Osteocyte (in vitro differentiated cells): ENCODE results near the gene EMP2. TPM values are rescaled to one million over a fixed set of nuclear protein-coding genes. Genes with fewer than 3 reads are reported as not detected.

Experiments used
- DNase-seq: peaks from one replicate; pipeline ENCODE4 v3.0.0; 2021; ENCODE audit warnings: mixed read lengths; ENCODE audit not compliant: unreplicated experiment; ENCODE audit errors: extremely low spot score
- H3K27ac Mint-ChIP-seq: one replicate; pipeline ENCODE4 v1.8.0; 2021; ENCODE audit warnings: mild to moderate bottlenecking, mixed read lengths; ENCODE audit not compliant: unreplicated experiment
- H3K27me3 Mint-ChIP-seq: one replicate; pipeline ENCODE4 v1.8.0; 2021; ENCODE audit warnings: mixed read lengths; ENCODE audit not compliant: unreplicated experiment
- H3K36me3 Mint-ChIP-seq: one replicate; pipeline ENCODE4 v1.8.0; 2021; ENCODE audit warnings: mixed read lengths; ENCODE audit not compliant: unreplicated experiment
- H3K4me1 Mint-ChIP-seq: one replicate; pipeline ENCODE4 v1.8.0; 2021; ENCODE audit warnings: mixed read lengths; ENCODE audit not compliant: unreplicated experiment
- H3K4me3 Mint-ChIP-seq: one replicate; pipeline ENCODE4 v1.8.0; 2021; ENCODE audit warnings: mild to moderate bottlenecking, moderate library complexity, mixed read lengths; ENCODE audit not compliant: unreplicated experiment
- H3K9me3 Mint-ChIP-seq: one replicate; pipeline ENCODE4 v1.8.0; 2021; ENCODE audit warnings: mixed read lengths; ENCODE audit not compliant: unreplicated experiment
- CTCF ChIP-seq: fragments of 200-600 bp; sonication (generic); IDR thresholded peaks from 2 replicates; pipeline ENCODE4 v1.5.0; 2021; ENCODE audit warnings: antibody characterized with exemption, mild to moderate bottlenecking, moderate library complexity
- total RNA-seq: library from RNA; stranded (reverse); gene quantifications from 2 replicates; pipeline ENCODE4 v1.2.1, GENCODE V29; 2021

Gene EMP2
- total RNA-seq, 1 donor from 2014 or later: 5.9 TPM

- Mint-ChIP-seq H3K9me3 (no peaks in the 10 kb centered on the region), H3K4me3 (no peak overlapping the region), H3K36me3 (no peaks in the 10 kb centered on the region), H3K4me1 (no peaks in the 10 kb centered on the region), H3K27ac (no peak overlapping the region), H3K27me3 (peaks cover 11% of the 10 kb centered on the region)
- no peak for DNase-seq
- TF ChIP-seq CTCF: no peak
Measured at GRCh38 chr16:10504404-10504885, 76.0 kb downstream of the EMP2 start.

- Mint-ChIP-seq H3K9me3 (no peaks in the 10 kb centered on the region), H3K27ac (no peak overlapping the region), H3K27me3 (peaks cover 7% of the 10 kb centered on the region), H3K4me1 (no peaks in the 10 kb centered on the region), H3K4me3 (no peak overlapping the region), H3K36me3 (no peaks in the 10 kb centered on the region)
- no peak for DNase-seq
- TF ChIP-seq CTCF: no peak
Measured at GRCh38 chr16:10502776-10503175, 77.6 kb downstream of the EMP2 start.

GRCh38 chr16:10501016-10501607 is 79.3 kb downstream of the EMP2 start:
- Mint-ChIP-seq H3K36me3 (no peaks in the 10 kb centered on the region), H3K27me3 (peaks cover 4% of the 10 kb centered on the region), H3K4me1 (no peaks in the 10 kb centered on the region), H3K27ac (no peak overlapping the region), H3K4me3 (no peak overlapping the region), H3K9me3 (no peaks in the 10 kb centered on the region)
- TF ChIP-seq CTCF: no peak
- DNase-seq: no peak

GRCh38 chr16:10500582-10500981 is 79.8 kb downstream of the EMP2 start:
- Mint-ChIP-seq H3K27me3 (peaks cover 4% of the 10 kb centered on the region), H3K36me3 (no peaks in the 10 kb centered on the region), H3K4me1 (no peaks in the 10 kb centered on the region), H3K4me3 (no peak overlapping the region), H3K27ac (no peak overlapping the region), H3K9me3 (no peaks in the 10 kb centered on the region)
- TF ChIP-seq CTCF: no peak
- DNase-seq: no peak

GRCh38 chr16:10497132-10498101 is 83.0 kb downstream of the EMP2 start:
- no peak for DNase-seq
- no peak overlapping the region for H3K4me3 Mint-ChIP-seq
- H3K4me1 Mint-ChIP-seq: no peaks in the 10 kb centered on the region
- TF ChIP-seq CTCF: no peak
- no peak overlapping the region for H3K27ac Mint-ChIP-seq
- no peaks in the 10 kb centered on the region for H3K27me3 Mint-ChIP-seq
- no peaks in the 10 kb centered on the region for H3K36me3 Mint-ChIP-seq
- H3K9me3 Mint-ChIP-seq: peaks cover 5% of the 10 kb centered on the region
